HL-60 (cell line): ENCODE results near the gene SLFNL1.

Experiments used
- CTCF ChIP-seq: IDR thresholded peaks from one replicate; pipeline ENCODE4 v1.5.1; 2011; ENCODE audit warnings: low read length, control low read depth, inconsistent platforms; ENCODE audit not compliant: insufficient read depth
- GABPA ChIP-seq: IDR thresholded peaks from 2 replicates; pipeline ENCODE4 v1.6.1; 2012; ENCODE audit warnings: low read depth
- POLR2AphosphoS5 ChIP-seq: IDR thresholded peaks from 2 replicates; pipeline ENCODE4 v1.6.1; 2012; ENCODE audit warnings: low read depth
- TF ChIP-seq, protein P1 (sequence below): IDR thresholded peaks from 2 replicates; pipeline ENCODE4 v1.6.1; 2012; ENCODE audit warnings: low read depth; ENCODE audit not compliant: insufficient replicate concordance

DNA sequence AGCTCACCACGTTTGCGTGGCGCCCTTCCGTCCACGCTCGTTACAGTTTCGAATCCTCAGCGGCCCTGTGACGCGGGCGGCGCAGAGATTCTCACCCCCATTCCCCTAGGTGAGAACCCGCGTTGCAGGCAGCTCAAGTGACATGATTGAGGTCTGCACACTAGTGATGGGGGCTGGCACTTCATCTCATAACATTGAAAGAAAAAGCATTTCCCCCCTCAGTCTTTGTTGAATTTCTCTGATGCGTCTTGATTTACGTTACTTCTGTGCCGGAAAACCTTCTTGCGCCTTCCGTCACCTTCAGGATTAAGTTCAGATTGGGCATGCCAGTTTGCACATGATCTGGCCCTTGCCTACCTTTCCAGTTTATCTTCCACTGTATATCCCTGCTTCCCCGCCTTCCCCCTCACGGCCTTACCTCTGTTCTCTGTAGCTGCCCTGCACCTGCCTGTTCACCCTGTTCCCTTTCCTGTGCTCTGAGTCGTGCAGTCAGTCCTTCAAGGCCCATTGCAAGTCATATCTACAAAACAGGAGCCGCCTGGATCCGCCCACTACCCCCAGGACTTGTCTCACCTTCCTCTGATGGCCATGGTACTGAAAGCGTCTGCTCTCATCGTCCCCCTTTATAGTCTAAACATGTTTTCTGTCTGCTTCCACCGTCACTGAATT is 40.9 kb downstream of the SLFNL1 start:
- TF ChIP-seq CTCF (no peak), GABPA (no peak), POLR2AphosphoS5 (no peak)
- TF ChIP-seq, protein P1, sequence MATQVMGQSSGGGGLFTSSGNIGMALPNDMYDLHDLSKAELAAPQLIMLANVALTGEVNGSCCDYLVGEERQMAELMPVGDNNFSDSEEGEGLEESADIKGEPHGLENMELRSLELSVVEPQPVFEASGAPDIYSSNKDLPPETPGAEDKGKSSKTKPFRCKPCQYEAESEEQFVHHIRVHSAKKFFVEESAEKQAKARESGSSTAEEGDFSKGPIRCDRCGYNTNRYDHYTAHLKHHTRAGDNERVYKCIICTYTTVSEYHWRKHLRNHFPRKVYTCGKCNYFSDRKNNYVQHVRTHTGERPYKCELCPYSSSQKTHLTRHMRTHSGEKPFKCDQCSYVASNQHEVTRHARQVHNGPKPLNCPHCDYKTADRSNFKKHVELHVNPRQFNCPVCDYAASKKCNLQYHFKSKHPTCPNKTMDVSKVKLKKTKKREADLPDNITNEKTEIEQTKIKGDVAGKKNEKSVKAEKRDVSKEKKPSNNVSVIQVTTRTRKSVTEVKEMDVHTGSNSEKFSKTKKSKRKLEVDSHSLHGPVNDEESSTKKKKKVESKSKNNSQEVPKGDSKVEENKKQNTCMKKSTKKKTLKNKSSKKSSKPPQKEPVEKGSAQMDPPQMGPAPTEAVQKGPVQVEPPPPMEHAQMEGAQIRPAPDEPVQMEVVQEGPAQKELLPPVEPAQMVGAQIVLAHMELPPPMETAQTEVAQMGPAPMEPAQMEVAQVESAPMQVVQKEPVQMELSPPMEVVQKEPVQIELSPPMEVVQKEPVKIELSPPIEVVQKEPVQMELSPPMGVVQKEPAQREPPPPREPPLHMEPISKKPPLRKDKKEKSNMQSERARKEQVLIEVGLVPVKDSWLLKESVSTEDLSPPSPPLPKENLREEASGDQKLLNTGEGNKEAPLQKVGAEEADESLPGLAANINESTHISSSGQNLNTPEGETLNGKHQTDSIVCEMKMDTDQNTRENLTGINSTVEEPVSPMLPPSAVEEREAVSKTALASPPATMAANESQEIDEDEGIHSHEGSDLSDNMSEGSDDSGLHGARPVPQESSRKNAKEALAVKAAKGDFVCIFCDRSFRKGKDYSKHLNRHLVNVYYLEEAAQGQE = no peak
